NCI-H2196 treated with DMSO at 0.1 percent for 48 hours (cell line): ENCODE results near the gene ERC1.
"Not testable (repeated sequence)": the region's sequence is repeated elsewhere in the genome, so short reads cannot be mapped to it uniquely, and the experiment has no call there.

ENCODE experiments used
- DNase-seq: peaks from one replicate; lab custom pipeline; 2025; ENCODE audit not compliant: unreplicated experiment; lab: John Stamatoyannopoulos, UW

ERC1 gene

DNA sequence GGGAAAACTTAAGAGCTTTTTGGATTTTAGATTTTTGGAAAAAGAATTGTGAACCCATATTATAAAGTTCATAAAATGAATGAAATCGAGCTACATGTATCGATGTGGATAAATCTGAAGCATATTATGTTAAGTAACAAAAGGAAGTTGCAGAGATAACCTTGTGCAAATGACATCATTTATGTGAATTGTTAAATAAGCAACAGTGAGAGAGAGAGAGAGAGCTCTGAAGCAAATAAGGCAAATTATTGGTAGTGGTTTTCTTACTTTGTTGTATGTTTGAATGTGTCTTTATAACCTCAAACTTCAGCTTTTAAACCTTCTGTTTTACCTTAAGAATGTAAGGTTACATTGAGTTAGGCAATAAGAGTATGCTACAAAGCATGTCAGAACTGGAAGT is 78.8 kb downstream of the ERC1 start:
- DNase-seq: no peak

- no peak for DNase-seq
Observed at GRCh38 chr12:1071182-1071581, 80.2 kb downstream of the ERC1 start.

DNA sequence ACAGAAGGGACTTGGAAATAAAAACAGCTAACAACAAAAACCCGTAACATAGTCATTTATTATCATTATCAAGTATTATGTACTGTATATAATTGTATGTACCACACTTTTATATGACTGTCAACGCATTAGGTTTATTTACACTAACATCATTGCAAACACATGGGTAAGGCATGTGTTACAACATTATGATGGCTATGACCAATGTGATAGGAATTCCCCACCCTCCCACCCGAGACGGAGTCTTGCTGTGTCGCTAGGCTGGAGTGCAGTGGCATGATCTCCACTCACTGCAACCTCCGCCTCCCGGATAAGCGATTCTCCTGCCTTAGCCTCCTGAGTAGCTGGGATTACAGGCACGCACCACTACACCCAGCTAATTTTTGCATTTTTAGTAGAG is 82.6 kb downstream of the ERC1 start:
- no peak for DNase-seq

DNA sequence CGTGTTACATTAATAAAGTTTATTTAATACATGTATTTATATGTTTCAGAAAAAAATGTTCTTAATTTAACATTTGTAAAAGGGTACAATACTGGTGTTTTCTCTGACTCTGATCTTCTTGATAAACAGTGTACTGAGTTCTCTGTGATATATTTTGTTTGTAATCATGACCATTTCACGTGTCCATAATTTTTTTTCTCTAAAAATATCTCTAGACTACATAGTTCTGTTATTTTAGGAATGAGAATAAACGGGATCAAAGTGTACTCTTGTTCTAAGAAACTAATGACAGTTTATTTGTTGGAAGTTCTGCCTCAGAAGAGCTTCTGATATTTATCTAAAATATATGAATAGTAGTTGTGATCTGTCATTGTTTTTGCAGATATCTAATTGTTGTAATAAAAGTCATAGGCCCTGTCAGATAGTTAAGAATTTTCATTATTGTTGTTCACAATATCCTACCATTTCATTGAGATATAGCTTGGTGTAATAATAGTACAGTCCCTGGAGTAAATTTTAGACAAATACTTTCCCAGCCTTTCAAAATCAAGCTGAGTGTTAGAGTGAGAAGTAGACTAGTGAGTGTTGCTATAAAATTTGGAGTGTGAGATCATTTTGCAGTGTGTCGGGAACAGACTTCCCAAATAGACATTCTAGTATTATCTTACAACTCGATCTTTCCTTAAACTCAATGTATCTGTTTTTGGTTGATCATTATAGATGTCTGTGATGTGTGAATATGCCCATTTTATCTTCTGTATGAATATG is 86.2 kb downstream of the ERC1 start:
- DNase-seq: no peak

- DNase-seq: no peak
Observed at GRCh38 chr12:1078002-1078401, 87.0 kb downstream of the ERC1 start.

DNA sequence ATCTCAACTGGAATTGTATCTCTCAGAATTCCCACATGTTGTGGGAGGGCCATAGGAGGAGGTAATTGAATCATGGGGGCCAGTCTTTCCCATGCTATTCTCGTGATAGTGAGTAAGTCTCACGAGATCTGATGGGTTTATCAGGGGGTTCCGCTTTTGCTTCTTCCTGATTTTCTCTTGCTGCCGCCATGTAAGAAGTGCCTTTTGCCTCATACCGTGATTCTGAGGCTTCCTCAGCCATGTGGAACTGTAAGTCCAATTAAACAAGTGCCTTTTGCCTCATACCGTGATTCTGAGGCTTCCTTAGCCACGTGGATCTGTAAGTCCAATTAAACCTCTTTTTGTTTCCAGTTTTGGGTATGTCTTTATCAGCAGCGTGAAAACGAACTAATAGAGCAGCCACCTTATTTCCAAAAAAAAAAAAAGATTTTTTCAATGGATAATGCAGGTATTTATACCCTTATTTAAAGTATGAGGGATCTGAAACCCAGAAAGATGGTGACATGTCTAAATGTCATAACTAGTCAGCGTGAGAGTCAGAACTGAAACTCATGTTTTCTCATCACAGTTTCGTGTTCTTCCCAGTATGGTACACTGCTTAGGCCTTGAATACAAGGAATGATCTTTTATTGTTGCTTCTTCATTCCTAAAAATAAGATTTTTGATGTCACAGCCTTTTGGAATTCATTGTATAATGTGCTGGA is 89.6 kb downstream of the ERC1 start:
- DNase-seq: no peak

DNA sequence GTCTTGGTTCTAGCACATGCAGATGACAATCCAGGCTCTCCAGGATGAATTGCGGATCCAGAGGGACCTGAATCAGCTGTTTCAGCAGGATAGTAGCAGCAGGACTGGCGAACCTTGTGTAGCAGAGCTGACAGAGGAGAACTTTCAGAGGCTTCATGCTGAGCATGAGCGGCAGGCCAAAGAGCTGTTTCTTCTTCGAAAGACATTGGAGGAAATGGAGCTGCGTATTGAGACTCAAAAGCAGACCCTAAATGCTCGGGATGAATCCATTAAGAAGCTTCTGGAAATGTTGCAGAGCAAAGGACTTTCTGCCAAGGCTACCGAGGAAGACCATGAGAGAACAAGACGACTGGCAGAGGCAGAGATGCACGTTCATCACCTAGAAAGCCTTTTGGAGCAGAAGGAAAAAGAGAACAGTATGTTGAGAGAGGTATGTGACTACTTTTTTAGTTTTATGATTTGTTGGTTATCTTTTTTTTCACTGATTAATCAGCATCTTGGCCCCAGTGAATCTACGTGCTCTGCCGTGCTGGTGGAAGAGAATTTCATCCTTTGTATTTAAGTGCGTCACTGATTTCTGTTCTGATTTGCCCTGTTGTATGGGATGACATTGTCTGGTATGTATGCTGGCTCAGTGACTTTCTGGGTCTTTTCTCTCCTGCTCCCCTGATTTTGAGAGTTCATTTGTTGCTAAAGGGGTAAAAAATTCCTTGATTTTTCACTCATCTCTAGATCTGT is 92.3 kb downstream of the ERC1 start:
- DNase-seq: no peak

DNA sequence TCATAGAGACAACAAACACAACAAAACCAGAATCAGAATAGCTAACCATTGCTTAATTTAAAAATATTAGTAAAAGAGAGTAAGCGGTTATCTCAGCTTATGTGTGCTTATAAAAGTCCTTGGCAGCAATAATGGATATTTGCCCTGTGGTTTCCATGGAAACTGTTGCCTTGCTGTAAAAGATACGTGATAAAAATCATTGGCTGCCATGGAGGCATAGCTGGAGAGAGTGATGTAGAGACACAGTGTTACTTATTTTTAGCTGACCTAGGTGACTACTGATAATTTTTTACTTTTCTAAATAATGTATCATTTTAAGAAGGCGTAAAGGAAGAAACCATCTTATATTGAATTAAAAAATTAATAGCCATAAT is 92.9 kb downstream of the ERC1 start:
- peak; percentile 53 for DNase-seq

DNA sequence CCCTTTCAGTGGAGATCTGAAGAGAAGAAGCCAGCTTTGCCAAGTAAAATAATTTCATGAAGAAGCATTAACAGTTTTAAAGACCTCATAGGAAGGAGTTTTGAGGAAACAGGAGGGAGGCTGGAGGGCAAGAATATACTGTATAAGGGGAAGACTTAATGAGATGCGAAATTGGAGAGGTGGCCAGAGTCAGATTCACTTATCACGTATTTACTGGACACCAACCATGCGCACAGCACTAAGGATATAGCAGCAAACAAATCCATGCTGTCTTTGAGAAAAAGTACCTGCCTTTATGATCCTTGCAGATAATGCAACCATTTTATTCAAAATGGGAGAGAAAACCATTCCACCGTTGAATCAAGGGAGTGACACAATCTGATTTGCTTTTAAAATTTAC is 100.3 kb downstream of the ERC1 start:
- no peak for DNase-seq

DNA sequence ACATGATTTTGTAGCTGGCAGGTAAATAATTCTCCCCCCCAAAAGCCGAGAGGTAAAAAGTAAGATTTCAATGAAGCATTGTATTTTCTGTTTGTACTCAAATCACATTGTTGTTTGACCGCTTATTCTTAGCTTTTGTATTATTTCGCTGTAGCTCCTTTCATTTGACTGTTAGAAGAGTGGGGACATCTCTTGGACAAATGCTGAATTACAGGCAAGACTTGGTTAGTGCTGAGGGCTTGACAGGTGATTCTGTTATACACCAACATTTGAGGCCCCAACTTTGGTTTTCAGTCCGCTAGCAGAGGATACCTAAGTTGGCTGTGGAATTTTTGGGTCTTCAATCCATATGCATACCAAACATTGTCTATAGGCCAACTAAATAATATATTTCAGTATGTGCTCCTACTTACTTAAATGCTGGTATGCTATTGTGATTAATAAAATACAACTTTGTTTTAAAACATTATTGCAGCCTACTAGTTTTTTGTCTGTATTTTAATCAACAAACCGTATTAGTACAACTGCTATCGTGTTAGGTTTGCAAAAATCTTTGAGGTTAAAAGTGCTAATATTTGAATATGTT is 102.2 kb downstream of the ERC1 start:
- DNase-seq: peak; percentile 29

DNA sequence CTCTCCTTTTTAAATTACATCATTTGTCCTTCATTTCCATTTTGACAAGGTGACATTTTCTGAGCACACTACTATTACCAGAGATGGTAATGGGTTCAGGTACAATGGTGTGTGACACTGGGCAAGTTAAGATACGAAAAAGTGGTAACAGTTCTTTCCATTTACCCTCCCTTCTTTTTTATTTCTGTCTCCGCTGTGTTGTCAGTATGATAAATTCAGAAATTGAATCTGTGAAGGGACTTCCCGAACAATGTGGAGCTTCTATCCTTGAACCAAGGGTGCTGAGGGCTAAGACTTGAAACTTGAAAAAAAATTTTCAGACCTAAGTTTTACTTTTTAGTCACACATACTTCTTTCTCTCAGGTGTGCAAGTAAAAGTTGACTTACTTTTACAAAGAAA is 103.7 kb downstream of the ERC1 start:
- no peak for DNase-seq

- no peak for DNase-seq
Observed at GRCh38 chr12:1099158-1099557, 108.1 kb downstream of the ERC1 start.

GRCh38 chr12:1099618-1100017 is 108.6 kb downstream of the ERC1 start:
- not testable (repeated sequence) for DNase-seq

- DNase-seq: no peak
Observed at GRCh38 chr12:1102115-1102514, 111.1 kb downstream of the ERC1 start.

DNA sequence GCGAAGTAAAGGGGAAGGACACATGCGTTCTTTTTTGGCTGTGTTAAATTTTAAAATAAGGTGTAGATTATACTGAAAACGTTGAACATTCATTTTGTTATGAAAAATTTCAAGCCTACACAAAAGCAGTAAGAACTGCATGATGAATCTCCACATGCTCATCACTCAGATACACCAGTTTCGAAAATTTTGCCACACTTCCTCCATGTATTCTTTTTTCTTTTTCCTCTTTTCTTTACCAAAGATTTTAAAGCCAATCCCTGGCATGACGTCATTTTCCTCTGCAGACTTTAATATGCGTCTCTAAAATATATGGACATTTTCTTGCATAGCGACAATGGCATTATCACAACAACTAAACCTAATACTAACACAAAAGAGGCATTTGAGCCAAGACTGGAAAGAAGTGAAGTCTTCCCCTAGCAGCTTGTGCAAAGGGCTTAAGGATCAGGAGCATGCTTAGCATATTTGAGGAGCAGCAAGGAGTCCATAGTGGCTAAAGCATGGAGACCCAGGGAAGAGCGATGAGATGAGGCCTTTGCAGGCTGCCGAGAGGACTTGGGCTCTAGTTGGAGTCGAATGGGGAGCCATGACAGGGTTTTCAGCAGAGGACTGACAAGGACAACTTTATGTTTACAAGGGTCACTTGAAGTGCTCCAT is 111.9 kb downstream of the ERC1 start:
- DNase-seq: no peak

GRCh38 chr12:1103632-1104031 is 112.6 kb downstream of the ERC1 start:
- no peak for DNase-seq

- DNase-seq: no peak
Observed at GRCh38 chr12:1104088-1104800, 113.2 kb downstream of the ERC1 start.

GRCh38 chr12:1107669-1108068 is 116.6 kb downstream of the ERC1 start:
- no peak for DNase-seq

GRCh38 chr12:1108276-1108675 is 117.3 kb downstream of the ERC1 start:
- DNase-seq: no peak

DNA sequence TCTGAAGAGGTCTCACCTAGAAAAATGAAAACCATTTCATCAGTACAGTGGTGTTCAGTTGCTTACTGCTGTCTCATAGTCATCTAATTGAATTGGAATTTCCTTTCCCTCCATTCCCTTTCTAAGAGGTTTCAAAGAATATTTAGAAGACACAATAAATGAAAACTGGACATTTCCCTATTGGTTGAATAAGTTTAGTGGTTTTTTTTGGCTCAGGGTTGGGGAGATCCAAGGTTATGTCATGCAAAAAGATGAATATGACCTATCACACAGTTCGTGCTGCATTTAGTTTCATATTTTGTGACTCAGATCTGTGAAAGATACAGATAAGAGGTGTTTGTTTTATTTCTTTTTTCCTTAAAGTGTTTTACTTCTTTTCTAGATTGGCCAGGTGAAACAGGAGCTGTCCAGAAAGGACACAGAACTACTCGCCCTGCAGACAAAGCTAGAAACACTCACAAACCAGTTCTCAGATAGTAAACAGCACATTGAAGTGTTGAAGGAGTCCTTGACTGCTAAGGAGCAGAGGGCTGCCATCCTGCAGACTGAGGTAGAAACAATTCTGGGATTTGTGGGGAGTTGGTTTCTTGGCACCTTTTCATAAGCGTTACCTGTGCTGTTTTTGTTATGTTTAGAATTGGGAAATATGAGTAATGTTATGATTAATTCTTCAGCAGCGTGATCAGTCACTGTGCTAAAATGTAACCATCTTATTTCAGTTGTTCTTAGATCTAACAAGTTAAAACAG is 124.6 kb downstream of the ERC1 start:
- DNase-seq: no peak
